ENCODE data around the gene PPP1R16B.

DNA sequence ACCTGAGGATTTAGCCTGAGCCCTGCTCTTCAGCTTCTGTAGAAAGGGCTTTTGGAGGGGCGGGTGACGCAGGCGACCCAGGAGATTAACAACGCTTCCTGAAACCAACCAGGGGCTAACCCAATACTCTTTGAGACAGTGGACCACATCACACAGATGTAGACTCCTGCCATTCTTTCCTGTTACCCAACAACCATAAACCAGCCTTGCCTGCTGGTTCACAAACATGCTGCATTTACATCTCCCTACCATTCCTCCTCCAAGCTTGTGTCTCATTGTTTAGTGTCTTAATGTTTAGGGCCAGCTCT lies 28.3 kb downstream of the PPP1R16B start:
- TF ChIP-seq POLR2A (IDR thresholded peaks at IDR 0.05; ENCODE audit: low read depth, low read length) (peak; percentile 13; the same call in 1 of the 2 replicates), POLR2AphosphoS5 (IDR thresholded peaks at IDR 0.05; ENCODE audit: low read depth, low read length) (peak; percentile 55; the same call in 1 of the 2 replicates), SPI1 (IDR thresholded peaks at IDR 0.05; ENCODE audit: low read depth, low read length) (no peak), TAF1 (IDR thresholded peaks at IDR 0.05; ENCODE audit: low read depth, low read length) (no peak)

Data from GM12891 (cell line).